A549 (cell line): ENCODE results near the gene TUB. TPM values are rescaled to one million over a fixed set of nuclear protein-coding genes. Genes with fewer than 3 reads are reported as not detected.

Experiments
- ATAC-seq, 2 experiments: fragments of 200-7000 bp in 1 of 2; fragments of >200 bp in 1 of 2; cut with Nextera tagmentation in 1 of 2; cut with Tn5 transposase in 1 of 2; 3 replicates each; pipeline versions ENCODE4 v1.8.0 to v1.9.1; 2018 to 2020; ENCODE audit warnings: mild to moderate bottlenecking in 1 of 2, moderate library complexity in 1 of 2
- CTCF ChIA-PET: fragments of 300-600 bp; sonication (Branson Sonifier 250); formaldehyde crosslinking; extraction: SDS; loops from one replicate; lab custom pipeline; 2021; ENCODE audit warnings: antibody characterized with exemption, inconsistent platforms; lab: Yijun Ruan, JAX
- POLR2A ChIA-PET: fragments of 350-600 bp; formaldehyde crosslinking; extraction: SDS; loops from one replicate; lab custom pipeline; 2021; ENCODE audit warnings: antibody characterized with exemption, inconsistent platforms; lab: Yijun Ruan, JAX
- DNase-seq, 2 experiments: peaks; one replicate each; pipeline versions ENCODE4 v3.0.0 to v3.0.0-alpha.2; 2011 to 2016; ENCODE audit warnings: low read depth in 1 of 2, low spot score in 1 of 2
- FAIRE-seq: peaks from 2 replicates; lab custom pipeline; 2011; peaks lifted over from hg19 to GRCh38; lab: Jason Lieb, UNC
- H3K27ac ChIP-seq, 2 experiments: fragments of >200 bp; sonication (Bioruptor Twin); formaldehyde crosslinking; 3 replicates each; pipeline ENCODE4 v1.5.1; 2016 to 2017
- H3K4me1 ChIP-seq: fragments of >200 bp; sonication (Bioruptor Twin); formaldehyde crosslinking; 3 replicates; pipeline ENCODE4 v1.6.1; 2016
- H3K4me2 ChIP-seq: fragments of >200 bp; sonication (Bioruptor Twin); formaldehyde crosslinking; 3 replicates; pipeline ENCODE4 v1.6.1; 2016
- H3K4me3 ChIP-seq: fragments of >200 bp; sonication (Bioruptor Twin); formaldehyde crosslinking; 3 replicates; pipeline ENCODE4 v1.5.1; 2016
- H3K9me3 ChIP-seq: fragments of >200 bp; sonication (Bioruptor Twin); formaldehyde crosslinking; 3 replicates; pipeline ENCODE4 v1.6.1; 2016
- BCL3 ChIP-seq: fragments of >200 bp; sonication (Bioruptor Twin); formaldehyde crosslinking; IDR thresholded peaks from 3 replicates; pipeline ENCODE4 v1.6.1; 2016
- CBX2 ChIP-seq: fragments of 200-600 bp; sonication (generic); IDR thresholded peaks from 2 replicates; pipeline ENCODE4 v1.6.1; 2016; ENCODE audit warnings: low read depth, mild to moderate bottlenecking, borderline replicate concordance
- CEBPB ChIP-seq, 2 experiments: fragments of >200 bp in 1 of 2; sonication (Bioruptor Twin) in 1 of 2; formaldehyde crosslinking in 1 of 2; IDR thresholded peaks; 2 replicates each; pipeline ENCODE4 v1.6.1; 2012 to 2016
- CHD2 ChIP-seq: fragments of 150-350 bp; IDR thresholded peaks from 2 replicates; pipeline ENCODE4 v1.6.1; 2014; ENCODE audit warnings: low read length; ENCODE audit not compliant: partially characterized antibody
- CHD4 ChIP-seq: fragments of 200-600 bp; sonication (generic); IDR thresholded peaks from 2 replicates; pipeline ENCODE4 v1.6.1; 2016; ENCODE audit warnings: antibody characterized with exemption, mild to moderate bottlenecking, borderline replicate concordance
- E2F6 ChIP-seq: IDR thresholded peaks from 2 replicates; pipeline ENCODE4 v1.6.1; 2012; ENCODE audit warnings: low read depth, borderline replicate concordance
- EHF ChIP-seq: fragments of 250-450 bp; sonication (Bioruptor Pico); IDR thresholded peaks from 2 replicates; pipeline ENCODE4 v1.5.0; 2020; ENCODE audit warnings: mild to moderate bottlenecking
- EHMT2 ChIP-seq: fragments of 200-600 bp; sonication (generic); IDR thresholded peaks from 2 replicates; pipeline ENCODE4 v1.6.1; 2016; ENCODE audit warnings: antibody characterized with exemption, low read depth, mild to moderate bottlenecking, moderate library complexity
- FOSL2 ChIP-seq, 2 experiments: fragments of 450-650 bp in 1 of 2; fragments of >200 bp in 1 of 2; sonication (Bioruptor Twin) in 1 of 2; formaldehyde crosslinking; IDR thresholded peaks; 2 replicates each; pipeline versions ENCODE4 v1.5.0 to v1.6.1; 2016 to 2020; ENCODE audit warnings: mild to moderate bottlenecking in 1 of 2, moderate library complexity in 1 of 2
- HDAC2 ChIP-seq: fragments of 200-600 bp; sonication (generic); IDR thresholded peaks from 2 replicates; pipeline ENCODE4 v1.6.1; 2016
- HMGXB4 ChIP-seq: fragments of 250-450 bp; sonication (Bioruptor Pico); IDR thresholded peaks from 2 replicates; pipeline ENCODE4 v1.5.0; 2021; ENCODE audit warnings: mild to moderate bottlenecking, moderate library complexity, borderline replicate concordance
- HOXA7 ChIP-seq: fragments of 250-450 bp; sonication (Bioruptor Pico); IDR thresholded peaks from 2 replicates; pipeline ENCODE4 v1.5.0; 2020; ENCODE audit warnings: mild to moderate bottlenecking, moderate library complexity
- HOXB13 ChIP-seq: fragments of 250-450 bp; sonication (Bioruptor Pico); IDR thresholded peaks from 2 replicates; pipeline ENCODE4 v1.5.0; 2020; ENCODE audit warnings: low read depth, mild to moderate bottlenecking, moderate library complexity
- JUNB ChIP-seq: fragments of >200 bp; sonication (Bioruptor Twin); formaldehyde crosslinking; IDR thresholded peaks from 2 replicates; pipeline ENCODE4 v1.6.1; 2016
- MAZ ChIP-seq: fragments of 150-350 bp; IDR thresholded peaks from 2 replicates; pipeline ENCODE4 v1.6.1; 2014; ENCODE audit warnings: antibody characterized with exemption, low read depth, low read length, borderline replicate concordance
- NFE2L2 ChIP-seq: fragments of 150-350 bp; conservative IDR thresholded peaks from 2 replicates; pipeline ENCODE4 v1.6.1; 2014; ENCODE audit warnings: low read length
- POLR2A ChIP-seq: IDR thresholded peaks from 2 replicates; pipeline ENCODE4 v1.6.1; 2012; ENCODE audit warnings: mild to moderate bottlenecking, low read length
- SMC3 ChIP-seq: fragments of >200 bp; sonication (Bioruptor Twin); formaldehyde crosslinking; IDR thresholded peaks from 3 replicates; pipeline ENCODE4 v1.6.1; 2018; ENCODE audit warnings: inconsistent platforms
- SREBF2 ChIP-seq: fragments of 450-650 bp; IDR thresholded peaks from 2 replicates; pipeline ENCODE4 v1.6.1; 2014; ENCODE audit warnings: mild to moderate bottlenecking, moderate library complexity
- ZNF302 ChIP-seq: fragments of 250-450 bp; sonication (Bioruptor Pico); IDR thresholded peaks from 2 replicates; pipeline ENCODE4 v1.9.0; 2021; ENCODE audit warnings: inconsistent platforms, mild to moderate bottlenecking, moderate library complexity
- whole genome bisulfite sequencing: methylation state at CpG from one replicate; pipeline ENCODE4 v1.1.6; 2017; ENCODE audit errors: missing lambda C conversion rate; 5-methylcytosine and 5-hydroxymethylcytosine counted together
- polyA plus RNA-seq, 4 experiments: library from polyadenylated mRNA; depleted of rRNA in 3 of 4; stranded (reverse); fragments of >200 nt; fragmentation: RNase III in 1 of 4; extraction: RNeasy Plus Mini Kit Qiagen cat#74134 plus additional on column Dnase treatment in 1 of 4; gene quantifications; 2 replicates in 3 of 4; 3 replicates in 1 of 4; pipeline ENCODE4 v1.2.3, GENCODE V29; 2011 to 2017

The TUB gene
- polyA plus RNA-seq, 2 of the 4 experiments (the other 2 are of a cell fraction): 11.3 to 13.2 TPM

GRCh38 chr11:8149726-8150125, 68.7 kb downstream of the TUB start:
- POLR2A ChIA-PET: no interaction called here
- Histone ChIP-seq H3K4me3 (no peak overlapping the region), H3K27ac (no peak overlapping the region), H3K4me2 (no peak overlapping the region), H3K4me1 (no peaks in the 10 kb centered on the region), H3K9me3 (no peaks in the 10 kb centered on the region)
- FAIRE-seq (no peak), ATAC-seq (no peak), DNase-seq (no peak)
- 43% methylated on average over 6 of the region's 6 CpGs for WGBS
- CTCF ChIA-PET: interaction anchor here (1.1 kb wide), 1 partner anchor 18 kb away, joined by 3 read pairs; no protein-coding TSS in a partner anchor
- TF ChIP-seq FOSL2 (IDR thresholded peaks at IDR 0.05) (no peak), FOSL2 (CRISPR knock-in tag; IDR thresholded peaks at IDR 0.05) (no peak), BCL3 (no peak), JUNB (no peak), EHMT2 (no peak), CHD4 (no peak), HDAC2 (no peak), NFE2L2 (no peak), E2F6 (no peak), CHD2 (no peak), SMC3 (no peak), CEBPB (IDR thresholded peaks at IDR 0.05) (no peak), POLR2A (no peak), HMGXB4 (CRISPR knock-in tag) (no peak), HOXA7 (CRISPR knock-in tag) (no peak), EHF (CRISPR knock-in tag) (no peak), SREBF2 (no peak), CBX2 (no peak), MAZ (no peak), ZNF302 (CRISPR knock-in tag) (no peak), HOXB13 (no peak)

Other genes starting within 250 kb of the TUB start
- not detected in 2 replicates for gene OR10A6, start 149.9 kb upstream of the TUB start, polyA plus RNA-seq (2011; rRNA removed)
- gene OR10A6, start 149.9 kb upstream of the TUB start, polyA plus RNA-seq (2017; fragmentation: RNase III; extraction: RNeasy Plus Mini Kit Qiagen cat#74134 plus additional on column Dnase treatment): not detected in 3 replicates
- not detected in 2 replicates for gene OR10A3, start 139.5 kb upstream of the TUB start, polyA plus RNA-seq (2011; rRNA removed)
- not detected in 3 replicates for gene OR10A3, start 139.5 kb upstream of the TUB start, polyA plus RNA-seq (2017; fragmentation: RNase III; extraction: RNeasy Plus Mini Kit Qiagen cat#74134 plus additional on column Dnase treatment)
- not detected in 2 replicates for gene NLRP10, start 115.8 kb upstream of the TUB start, polyA plus RNA-seq (2011; rRNA removed)
- not detected in 3 replicates for gene NLRP10, start 115.8 kb upstream of the TUB start, polyA plus RNA-seq (2017; fragmentation: RNase III; extraction: RNeasy Plus Mini Kit Qiagen cat#74134 plus additional on column Dnase treatment)
- 119 and 191 TPM in 2 replicates for gene EIF3F, start 93.9 kb upstream of the TUB start, polyA plus RNA-seq (2011; rRNA removed)
- gene EIF3F, start 93.9 kb upstream of the TUB start, polyA plus RNA-seq (2017; fragmentation: RNase III; extraction: RNeasy Plus Mini Kit Qiagen cat#74134 plus additional on column Dnase treatment): 274 to 293 TPM (median 278 TPM) in 3 replicates
- 3.2 and 3.4 TPM in 2 replicates for gene RIC3, start 87.8 kb downstream of the TUB start, polyA plus RNA-seq (2011; rRNA removed)
- gene RIC3, start 87.8 kb downstream of the TUB start, polyA plus RNA-seq (2017; fragmentation: RNase III; extraction: RNeasy Plus Mini Kit Qiagen cat#74134 plus additional on column Dnase treatment): 1.7 to 3.3 TPM (median 2.3 TPM) in 3 replicates
- 0.18 and 1.3 TPM in 2 replicates for gene LMO1, start 182.7 kb downstream of the TUB start, polyA plus RNA-seq (2011; rRNA removed)
- gene LMO1, start 182.7 kb downstream of the TUB start, polyA plus RNA-seq (2017; fragmentation: RNase III; extraction: RNeasy Plus Mini Kit Qiagen cat#74134 plus additional on column Dnase treatment): 1.1 to 3.1 TPM (median 2.7 TPM) in 3 replicates